ENCODE results near the gene MTA1. TPM values are rescaled to one million over a fixed set of nuclear protein-coding genes. Genes with fewer than 3 reads are reported as not detected.

The MTA1 gene
- total RNA-seq, 1 donor from 2014 or later: 129 TPM

DNA sequence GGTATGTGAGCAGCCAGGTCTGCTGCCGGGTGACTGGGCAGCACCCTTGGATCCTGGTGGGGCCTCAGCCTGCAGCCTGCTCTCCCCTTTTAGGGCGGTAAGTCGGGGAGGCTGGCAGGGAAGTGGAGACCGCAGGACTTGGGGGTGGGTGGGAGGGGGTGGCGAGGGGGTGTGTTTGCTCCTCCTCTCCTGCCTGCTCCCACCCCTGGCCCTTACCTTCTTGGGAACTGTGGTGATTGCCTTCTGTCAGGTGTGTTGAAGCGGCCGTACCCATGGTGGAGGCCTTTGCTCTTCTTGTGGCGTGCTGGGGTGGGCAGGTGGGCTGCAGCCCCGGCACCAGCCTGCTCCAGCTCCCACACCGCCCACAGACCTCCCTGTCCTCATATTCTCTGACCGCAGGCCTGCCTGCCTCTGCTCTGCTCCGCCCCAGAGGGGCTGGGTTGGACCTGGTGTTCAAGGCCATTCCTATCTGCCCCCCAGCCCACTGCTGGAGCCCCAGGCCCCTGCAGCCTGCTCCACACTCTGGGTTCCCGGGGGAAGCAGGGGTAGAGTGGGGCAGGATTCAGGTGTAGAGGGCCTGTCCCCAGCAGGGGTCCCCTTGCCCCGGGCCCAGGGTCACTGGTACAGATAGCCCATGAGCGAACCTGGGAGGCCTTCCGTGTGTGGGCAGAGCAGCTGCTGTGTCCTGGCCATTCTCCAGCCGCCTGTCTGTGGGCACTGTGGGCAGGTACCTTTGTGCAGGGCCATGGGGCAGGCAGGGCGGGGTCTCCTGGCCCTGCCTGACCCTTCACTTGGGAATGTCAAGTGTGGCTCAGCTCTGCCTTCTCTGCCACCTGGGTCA, 76.6 kb downstream of the MTA1 start:
- intact Hi-C loops (cut with micrococcal nuclease): no loop called here

DNA sequence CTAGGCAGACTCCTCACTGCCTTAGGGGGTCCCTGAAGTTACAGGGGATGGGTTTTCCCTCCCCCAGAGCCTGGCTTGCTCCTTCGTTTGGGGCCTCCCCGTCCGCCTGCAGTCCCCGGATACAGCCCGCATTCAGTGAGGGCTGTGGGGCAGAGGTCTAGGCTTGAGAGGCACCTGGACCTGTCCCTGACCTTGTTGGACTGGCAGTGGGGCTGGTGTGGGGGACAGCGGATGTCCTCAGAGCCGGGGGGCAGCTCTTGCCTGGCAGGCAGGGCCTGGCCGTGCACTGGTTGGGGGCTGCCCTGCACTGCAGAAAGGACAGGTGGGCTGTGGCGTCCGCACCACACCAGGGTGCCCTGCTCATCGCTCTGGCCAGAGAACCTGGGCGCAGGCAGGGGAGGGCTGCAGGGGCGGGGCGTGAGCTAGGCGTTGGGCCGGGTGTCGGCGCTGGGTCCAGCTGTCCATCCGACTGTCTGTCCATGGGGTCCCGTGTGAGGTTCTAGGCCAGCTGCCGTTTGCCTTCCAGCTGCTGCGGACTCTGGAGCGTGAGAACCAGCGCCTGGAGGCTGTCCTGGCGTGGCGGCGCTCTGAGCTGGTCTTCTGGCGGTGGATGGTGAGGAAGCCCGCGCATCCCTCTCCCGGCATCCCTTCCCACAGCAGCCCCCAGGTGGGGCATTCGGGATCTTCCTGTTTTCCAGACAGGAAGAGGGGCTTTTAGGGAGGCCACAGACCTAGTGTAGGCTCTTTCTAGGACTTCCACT, 77.4 kb downstream of the MTA1 start:
- intact Hi-C loops (cut with micrococcal nuclease): no loop called here

DNA sequence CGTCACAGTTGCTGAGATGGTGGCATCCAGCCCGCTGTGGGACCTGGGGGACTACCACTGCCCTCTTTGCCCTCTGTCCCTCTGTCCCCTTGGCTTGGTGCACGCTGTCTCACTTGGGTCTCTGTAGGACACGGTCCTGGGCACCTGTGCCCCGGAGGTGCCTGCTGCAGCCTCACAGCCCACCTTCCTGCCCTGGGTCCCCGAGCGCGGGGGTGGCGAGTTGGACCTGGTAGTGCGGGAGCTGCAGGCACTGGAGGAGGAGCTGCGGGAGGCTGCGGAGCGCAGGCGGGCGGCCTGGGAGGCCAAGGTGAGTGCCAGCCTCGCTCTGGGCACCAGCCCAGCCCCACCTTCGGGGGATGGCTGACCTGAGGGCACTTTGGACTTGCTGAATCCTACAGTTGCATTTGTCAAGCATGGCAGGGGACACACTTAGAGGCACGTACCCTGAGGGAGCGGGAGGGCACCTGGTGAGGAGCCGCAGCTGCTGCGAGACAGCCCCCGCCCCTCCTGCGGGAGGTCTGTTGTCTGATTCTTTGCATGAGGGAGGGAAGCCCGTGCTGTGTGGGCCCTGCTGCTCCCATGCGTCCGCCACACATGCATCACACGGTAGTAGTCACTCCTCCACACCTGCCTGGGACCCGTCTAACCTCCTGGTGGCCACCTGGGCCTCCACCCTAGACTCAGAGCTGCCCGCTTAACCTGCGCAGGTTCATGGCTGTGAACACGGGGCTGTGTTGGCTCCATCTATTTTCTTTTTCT, 78.2 kb downstream of the MTA1 start:
- intact Hi-C loops (cut with micrococcal nuclease): no loop called here

DNA sequence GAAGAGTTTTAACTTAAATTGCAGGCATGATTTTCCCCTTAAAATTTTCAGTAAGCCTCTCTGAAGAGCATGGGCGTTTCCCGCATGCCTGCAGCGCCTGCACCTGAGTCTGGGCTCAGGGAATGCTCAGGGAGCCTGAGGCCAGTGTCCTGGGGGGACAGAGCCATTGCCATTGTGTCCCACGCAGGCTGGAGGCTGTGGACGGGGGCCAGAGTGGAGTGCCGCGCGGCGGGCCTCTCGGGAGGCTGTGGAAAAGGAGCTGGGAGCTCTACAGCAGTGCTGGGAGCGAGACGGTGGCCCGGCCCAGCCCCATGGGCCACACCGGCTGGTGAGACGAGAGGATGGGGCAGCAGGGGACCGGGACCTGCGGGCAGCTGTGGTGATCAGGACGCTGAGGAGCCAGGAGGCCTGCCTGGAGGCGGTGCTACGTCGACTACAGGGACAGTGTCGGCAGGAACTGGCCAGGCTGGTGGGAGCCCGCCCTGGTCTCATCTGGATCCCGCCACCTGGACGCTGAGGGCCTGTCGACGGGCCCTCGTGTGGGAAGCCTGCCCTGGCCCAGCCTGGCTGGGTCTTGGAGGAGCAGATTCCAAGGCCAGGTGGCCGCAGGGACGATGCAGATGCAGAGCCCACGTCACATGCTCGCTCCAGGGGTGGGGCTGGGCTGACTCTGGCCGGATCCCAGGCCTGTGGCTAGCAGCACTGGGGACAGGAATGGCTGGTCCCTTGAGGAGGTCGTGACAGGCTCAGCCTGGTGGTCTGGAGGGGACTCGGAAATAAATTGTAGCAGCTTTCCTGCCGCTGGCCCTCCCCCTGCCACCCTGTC, 79.0 kb downstream of the MTA1 start:
- intact Hi-C loops (cut with micrococcal nuclease): no loop called here

DNA sequence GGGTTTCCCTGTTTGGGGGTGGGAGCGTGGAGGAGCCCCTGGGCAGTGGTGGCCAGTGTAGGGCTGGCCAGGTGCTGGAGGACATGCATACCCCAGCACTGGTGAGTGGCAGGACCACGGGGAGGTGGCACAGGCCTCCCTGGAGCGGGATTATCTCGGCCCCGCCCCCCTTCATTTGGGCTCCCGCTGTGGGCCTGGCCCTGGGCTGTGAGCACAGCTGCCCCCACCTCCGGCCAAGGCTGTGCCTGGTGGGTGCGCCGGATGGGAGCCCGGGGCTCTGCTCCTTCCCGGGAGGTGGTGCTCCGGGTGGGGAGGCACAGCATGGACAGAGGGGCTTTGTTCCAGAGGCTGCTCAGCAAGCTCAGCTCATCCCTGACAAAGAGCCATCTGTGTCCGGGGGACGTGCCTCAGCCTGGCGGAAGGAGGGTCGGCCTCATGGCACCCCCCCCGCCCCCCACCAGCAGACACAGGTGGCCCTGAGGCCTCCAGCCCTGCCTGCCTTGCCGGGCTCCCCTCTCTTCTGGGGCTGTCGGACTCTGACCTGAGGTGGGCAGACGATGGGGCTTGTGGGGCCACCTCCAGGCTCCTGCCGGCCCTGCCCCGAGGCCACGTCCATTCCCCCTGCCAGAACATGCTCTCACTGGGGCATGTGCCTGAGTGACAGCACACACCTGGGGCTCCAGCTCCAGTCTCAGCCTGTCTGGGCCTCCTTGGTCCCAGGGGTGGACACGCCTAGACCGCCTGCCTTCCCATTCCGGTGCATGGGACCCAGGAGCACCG, 79.8 kb downstream of the MTA1 start:
- intact Hi-C loops (cut with micrococcal nuclease): no loop called here

DNA sequence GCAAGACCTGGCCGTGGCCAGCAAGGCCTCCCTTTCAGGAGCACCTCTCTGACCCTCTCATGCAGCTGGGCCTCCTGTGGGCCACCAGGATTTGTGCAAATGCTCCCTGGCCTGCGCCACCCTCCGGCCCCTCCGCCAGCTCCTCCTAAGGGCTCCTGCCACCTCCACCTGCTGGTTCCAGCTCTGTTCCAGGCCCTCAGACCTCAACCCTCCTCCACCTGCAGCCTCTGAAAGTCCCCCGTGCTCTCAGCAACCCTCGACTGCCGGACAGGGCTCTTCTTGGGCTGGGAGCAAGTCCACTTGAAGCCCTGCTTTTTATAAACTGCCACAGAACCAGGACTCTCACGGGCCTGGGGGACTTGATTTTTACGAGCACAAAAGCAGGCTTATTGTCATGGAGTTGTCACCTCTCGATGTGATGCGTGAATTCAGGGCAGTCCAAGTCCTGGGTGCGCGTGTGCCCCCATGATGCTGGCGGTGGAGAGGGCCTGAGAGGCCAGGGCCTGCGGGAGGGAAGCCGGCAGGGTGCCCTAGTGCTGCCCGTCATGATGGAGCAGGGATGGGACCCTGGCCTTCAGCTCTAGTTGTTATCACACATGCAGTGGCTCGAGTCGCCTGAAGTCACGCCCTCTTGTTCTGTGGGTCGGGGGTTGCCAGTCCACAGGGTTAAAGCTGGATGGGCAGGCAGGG, 80.6 kb downstream of the MTA1 start:
- intact Hi-C loops (cut with micrococcal nuclease): no loop called here

DNA sequence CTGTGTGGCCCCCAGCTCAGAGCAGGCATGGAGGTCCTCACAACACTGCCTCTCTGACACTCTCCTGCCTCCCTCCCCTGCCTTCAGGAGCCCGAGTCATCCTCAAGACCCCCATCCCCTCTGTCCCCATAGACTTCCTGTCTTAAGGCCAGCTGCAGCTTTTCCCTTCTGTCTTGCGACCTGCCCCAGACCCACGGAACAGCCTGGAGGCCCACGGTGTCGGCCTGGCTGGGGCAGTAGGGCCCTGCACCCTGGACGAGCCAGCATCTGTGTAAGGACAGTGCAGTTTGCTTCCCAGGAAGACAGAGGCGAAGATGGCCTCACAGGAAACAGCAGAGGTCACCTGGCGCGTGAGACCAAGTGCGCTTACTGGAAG, 81.1 kb downstream of the MTA1 start:
- intact Hi-C loops (cut with micrococcal nuclease): no loop called here

DNA sequence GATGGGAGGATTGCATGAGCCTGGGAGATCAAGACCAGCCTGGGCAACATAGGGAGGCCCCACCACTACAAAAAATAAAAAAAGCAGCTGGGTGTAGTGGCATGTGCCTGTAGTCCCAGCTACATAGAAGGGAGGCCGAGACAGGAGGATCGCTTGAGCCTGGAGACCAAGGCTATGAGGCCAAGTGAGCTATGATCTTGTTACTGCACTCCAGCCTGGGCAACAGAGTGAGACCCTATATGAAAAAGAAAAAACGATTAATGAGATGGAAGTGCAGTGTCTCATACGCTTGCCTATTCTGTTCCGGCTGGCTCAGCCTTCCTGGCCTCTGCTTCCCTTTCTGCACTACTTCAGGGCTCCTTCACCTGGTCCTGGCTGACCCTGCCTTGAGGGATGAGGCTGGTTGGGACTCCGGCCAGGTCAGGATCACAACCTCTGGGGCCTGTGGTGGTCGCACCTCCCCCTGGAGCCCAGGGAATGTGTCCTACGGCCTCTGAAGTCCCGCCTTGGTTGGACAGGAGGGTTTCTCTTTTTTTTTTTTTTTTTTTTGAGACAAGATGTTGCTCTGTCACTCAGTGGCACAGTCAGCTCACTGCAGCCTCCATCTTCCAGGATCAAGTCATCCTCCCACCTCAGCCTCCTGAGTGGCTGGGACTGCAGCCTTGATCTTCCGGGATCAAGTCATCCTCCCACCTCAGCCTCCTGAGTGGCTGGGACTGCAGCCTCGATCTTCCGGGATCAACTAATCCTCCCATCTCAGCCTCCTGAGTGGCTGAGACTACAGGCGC, 82.1 kb downstream of the MTA1 start:
- intact Hi-C loops (cut with micrococcal nuclease): no loop called here

DNA sequence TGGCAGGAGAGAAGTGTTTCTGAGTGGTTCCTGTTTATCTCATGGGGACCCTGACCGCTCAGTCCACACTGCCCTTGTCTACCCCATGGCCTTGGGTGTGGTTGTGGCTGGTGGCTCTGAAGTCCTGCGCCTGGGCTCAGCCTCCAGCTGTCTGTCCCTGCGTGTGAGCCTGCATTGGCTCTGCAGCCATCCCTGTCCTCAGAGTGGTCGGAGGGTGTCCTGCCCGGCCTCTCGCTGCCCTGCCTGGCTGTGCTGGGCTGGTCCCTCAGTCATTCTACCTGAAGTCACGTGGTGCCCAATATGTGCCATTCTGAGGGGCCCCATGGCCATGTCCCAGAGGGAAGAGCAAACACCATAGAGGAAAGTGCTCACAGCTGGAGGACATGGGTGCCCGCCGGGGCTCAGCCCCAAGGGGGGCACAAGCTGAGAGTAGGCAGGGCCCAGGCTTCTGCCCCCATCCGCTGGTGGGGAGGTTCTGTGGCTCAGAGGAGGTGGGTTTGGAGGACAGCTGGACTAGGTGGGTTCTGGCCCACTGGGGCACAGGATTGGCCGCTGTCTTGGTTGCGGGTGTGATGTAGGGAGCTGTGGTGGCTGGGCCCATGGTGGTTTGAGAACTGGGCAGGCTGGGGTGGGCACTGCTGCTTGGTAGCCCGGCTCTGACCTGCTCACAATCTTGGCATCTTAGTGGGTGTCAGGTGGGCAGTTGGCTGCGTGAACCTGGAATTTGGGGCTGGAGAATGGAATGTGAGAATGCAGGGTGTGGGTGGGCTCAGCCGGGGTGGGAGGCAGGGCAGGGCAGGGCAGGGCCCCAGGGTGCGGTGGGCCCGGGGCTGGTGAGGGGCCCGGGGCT, 83.0 kb downstream of the MTA1 start:
- intact Hi-C loops (cut with micrococcal nuclease): no loop called here

DNA sequence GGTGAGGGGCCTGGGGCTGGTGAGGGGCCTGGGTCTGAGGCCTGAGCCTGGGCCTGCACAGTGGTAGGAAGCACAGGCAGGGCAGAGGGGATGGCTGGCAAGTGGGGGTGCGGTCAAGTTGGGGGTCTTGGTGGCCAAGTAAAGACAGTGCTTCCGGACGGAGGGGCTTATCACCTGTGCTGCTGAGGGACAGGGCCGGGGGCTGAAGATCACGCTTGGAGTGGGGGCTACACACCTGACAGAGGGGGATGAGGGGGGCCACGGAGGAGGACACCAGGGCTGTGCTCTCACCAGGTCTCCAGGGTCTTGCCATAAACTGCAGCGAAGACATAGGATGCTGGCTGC, 83.6 kb downstream of the MTA1 start:
- intact Hi-C loops (cut with micrococcal nuclease): no loop called here

DNA sequence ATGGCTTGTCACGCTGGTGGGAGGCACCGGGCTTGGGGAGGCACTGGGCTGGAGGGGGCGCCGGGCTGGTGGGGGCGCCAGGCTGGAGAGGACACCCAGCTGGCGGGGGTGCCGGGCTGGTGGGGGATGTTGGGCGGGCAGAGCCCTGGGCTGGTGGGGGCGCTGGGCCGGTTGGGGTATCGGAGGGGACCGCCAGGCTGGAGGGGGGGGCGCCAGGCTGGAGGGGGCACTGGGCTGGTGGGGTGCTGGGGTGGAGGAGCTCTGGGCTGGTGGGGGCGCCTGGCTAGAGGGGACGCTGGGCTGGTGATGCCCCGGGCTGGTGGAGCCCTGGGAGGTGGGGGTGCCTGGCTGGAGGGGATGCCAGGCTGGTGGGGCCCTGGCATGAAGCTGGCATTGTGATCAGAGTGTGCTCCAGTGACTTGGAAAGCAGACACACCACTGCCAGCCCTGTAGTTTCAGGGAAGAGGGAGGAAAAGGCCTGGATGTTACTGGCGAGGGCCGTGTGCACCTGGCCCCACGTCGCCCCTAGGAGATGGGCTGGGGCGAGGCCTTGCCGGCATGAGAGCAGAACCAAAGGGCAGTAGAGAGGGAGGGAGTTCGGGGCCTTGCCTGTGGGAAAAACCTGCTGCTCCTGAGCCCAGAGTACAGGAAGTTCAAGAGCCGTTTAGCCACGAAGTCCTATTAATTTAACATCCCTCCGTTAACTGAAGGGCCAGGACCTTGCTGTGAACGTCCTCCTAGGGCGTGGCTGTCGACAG, 84.5 kb downstream of the MTA1 start:
- intact Hi-C loops (cut with micrococcal nuclease): no loop called here

DNA sequence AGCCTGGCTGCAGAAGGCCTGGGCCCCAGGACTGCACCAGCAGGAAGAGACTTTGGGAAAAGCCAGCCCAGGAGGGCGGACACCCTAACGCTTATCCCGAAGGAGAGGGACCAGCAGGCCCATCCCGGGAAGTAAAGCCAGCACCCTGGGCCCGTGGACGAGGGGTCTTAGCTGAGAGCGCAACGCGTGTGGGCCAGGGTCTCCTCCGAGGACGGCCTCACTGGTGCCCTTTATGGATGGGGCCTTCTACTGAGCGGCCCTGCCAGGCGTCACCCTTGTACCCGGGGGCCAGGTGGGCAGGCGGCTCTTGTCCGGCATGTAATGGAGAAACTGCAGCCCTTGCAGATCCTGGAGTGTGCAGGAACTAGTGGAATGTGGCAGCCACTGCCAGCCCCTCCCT, 85.5 kb downstream of the MTA1 start:
- intact Hi-C loops (cut with micrococcal nuclease): no loop called here

DNA sequence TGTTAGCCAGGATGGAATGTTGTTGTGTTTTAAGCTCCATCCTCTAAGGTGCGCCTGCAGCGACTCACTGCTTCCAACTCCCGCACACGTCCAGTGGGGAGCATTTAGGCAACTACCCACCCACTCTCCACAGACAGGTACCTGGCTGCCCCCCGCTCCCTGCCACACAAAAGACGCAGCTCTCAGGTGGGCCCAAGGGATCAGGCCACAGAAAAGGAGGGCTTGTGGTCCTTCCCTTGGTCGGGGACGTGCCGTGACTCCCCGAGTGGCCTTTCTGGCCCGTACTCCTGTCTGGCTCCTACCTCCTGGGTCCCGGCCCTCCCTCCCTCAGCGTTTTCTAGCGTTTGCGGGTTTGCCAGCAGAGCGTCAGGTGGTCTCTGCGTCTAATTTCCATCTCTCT, 87.6 kb downstream of the MTA1 start:
- intact Hi-C loops (cut with micrococcal nuclease): no loop called here

DNA sequence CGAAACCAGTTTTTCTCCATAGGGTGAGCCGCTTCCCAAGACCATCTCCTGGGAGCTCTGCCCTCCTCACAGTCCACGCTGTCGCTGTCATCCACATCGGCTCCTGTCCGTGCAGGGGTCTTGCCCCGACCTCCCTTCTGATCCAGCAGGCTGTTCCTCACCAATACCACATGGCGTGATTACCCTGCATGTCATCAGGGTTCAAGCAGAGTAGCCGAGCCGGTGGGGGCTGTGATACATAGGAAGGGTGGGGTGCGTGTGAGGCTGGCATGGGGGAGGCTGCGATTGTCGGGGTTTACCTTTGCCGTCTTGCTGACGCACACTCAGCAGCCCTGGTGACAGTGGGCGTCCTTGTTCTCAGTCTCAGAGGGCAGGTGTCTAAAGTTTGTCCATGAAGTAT, 88.4 kb downstream of the MTA1 start:
- intact Hi-C loops (cut with micrococcal nuclease): no loop called here

DNA sequence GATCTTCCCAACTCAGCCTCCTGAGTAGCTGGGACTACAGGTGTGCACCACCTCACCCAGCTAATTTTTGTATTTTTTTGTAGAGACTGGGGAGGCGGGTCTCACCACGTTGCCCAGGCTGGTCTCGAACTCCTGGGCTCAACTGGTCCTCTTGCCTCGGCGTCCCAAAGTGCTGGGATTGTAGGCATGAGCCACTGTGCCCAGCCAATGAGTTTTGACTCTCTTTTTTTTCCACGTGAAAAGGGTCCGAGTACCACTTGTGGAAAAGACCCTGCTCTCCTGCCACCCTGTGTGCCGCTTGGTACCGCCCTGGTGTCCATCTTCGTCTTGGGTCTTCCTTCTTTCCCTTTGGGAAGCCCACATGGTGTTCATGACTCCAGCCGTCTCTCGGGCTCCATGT, 89.0 kb downstream of the MTA1 start:
- intact Hi-C loops (cut with micrococcal nuclease): no loop called here

DNA sequence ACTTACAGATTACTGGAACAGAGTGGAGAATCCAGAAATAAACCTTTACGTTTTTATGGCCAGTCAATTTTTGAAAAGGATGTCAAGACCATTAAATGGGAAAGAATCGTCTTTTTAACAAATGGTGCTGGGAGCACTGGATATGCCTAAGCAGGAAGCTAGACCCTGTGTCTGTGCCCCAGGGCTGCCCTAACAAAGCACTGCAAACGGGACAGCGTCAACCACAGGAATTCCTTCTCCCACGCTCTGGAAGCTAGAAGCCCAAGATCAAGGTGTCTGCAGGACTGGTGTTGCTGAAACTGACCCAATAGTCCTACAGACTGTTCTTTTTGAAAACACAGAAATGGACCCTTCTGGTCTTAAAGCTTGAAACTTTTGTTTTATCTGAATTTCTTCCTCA, 97.5 kb downstream of the MTA1 start:
- intact Hi-C loops (cut with micrococcal nuclease): no loop called here

DNA sequence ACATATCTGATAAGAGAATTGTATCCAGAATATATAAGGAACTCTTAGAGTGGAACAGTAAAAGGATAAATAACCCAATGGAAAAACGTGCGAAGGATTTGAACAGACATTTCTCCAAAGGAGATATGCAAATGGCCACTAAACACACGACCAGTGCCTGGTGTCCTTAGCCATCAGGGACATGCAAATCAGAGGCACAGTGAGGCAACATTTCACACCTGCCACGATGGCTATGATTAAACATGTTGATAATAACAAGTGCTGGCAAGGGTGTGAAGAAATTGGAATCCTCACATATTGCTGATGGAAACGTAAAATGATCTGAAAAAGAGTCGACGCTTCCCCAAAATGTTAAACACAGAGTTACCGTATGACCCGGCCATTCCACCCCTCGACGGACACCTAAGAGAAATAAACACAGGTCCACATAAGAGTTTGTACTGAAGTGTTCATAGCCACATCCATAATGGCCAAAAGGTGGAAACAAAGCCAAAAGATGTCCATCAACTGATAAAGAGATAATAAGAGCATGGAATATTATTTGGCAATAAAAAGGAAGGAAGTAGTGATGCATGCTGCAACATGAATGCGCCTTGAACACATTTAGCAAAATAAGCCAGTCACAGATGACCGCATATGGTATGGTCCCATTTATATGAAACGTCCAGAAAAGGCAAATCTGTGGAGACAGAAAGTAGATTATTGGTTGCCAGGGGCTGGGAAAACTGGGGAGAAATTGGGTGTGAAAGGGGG, 100.5 kb downstream of the MTA1 start:
- intact Hi-C loops (cut with micrococcal nuclease): no loop called here
